Measurements from ENCODE around the gene KRT78. TPM values are rescaled to one million over a fixed set of nuclear protein-coding genes. Genes with fewer than 3 reads are reported as not detected.

KRT78 gene
- total and polyA plus RNA-seq, 9 of the 15 experiments (the other 6 are each of a cell fraction or from before 2014, with no cell fraction given), result not detected

DNA sequence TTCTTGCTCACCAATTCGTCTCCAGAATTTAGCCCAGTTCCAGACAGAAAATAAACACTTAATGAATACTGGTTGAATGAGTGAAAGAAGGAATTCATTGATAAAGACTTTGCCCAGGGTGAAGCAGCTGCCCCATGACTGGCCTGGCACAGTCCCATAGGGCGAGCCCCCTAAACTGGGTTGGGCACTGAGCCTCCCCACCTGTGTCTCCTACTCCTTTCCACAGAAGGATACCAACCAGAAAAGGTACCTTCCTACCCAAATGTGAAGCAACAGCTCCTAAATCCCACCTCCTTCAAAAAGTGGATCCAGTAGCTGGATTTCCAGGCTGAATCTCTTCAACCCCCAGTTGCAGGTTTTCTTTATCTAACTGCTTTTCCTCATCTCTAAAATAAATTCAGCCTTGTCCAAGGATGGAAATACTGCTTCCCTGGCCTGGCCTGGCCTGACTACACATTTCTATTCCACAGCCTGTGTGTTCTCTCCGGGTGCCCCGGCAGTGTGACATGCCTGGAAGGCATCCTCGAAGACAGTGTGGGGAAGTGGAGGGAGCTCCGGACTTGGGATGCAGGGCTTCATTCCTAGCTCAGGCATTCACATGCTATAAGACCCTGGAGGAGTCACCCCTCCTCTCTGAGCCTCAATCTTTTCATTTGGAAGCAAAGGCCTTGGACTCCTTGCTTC, 60.5 kb downstream of the KRT78 start:
- no peak for FAIRE-seq
- POLR2A ChIA-PET, result interaction anchor here (0.6 to 1.0 kb wide), 4 partner anchors 9 to 46 kb away, joined by 3 to 5 read pairs (median 4); partner anchors contain the start of genes KRT76 and KRT79
- Histone ChIP-seq H3K9me3 (replicated peaks; ENCODE audit: control insufficient read depth, insufficient read depth, low read depth, low read length) (no peaks in the 10 kb centered on the region), H3K4me2 (ENCODE audit: insufficient read depth, low read length) (no peak overlapping the region), H3K9ac (ENCODE audit: insufficient read depth in 1 of 2, low read depth in 2 of 2, low read length in 2 of 2) (no peak overlapping the region), H3K9me1 (ENCODE audit: control insufficient read depth, insufficient read depth, low read length) (no peaks in the 10 kb centered on the region), H3K79me2 (ENCODE audit: control insufficient read depth, insufficient read depth, low read length) (no peaks in the 10 kb centered on the region), H3K4me3 (no peak overlapping the region), H2AFZ (ENCODE audit: low read depth, low read length) (no peak overlapping the region), H4K20me1 (replicated peaks; ENCODE audit: control insufficient read depth, insufficient read depth, low read length) (no peaks in the 10 kb centered on the region), H3K27ac (ENCODE audit: extremely low read depth, low read depth, low read length) (no peak overlapping the region), H3K36me3 (ENCODE audit: control insufficient read depth, insufficient read depth, low read length) (no peaks in the 10 kb centered on the region), H3K4me1 (replicated peaks in 1 of 2; ENCODE audit: control insufficient read depth in 2 of 2, insufficient read depth in 2 of 2, low read length in 2 of 2) (peaks cover 8 to 17% of the 10 kb centered on the region in 2 experiments; a peak in 4 of 5 replicates), H3K27me3 (ENCODE audit: control insufficient read depth in 2 of 2, insufficient read depth in 2 of 2, low read length in 2 of 2) (peaks cover 8 to 22% of the 10 kb centered on the region in 2 experiments; a peak in 3 of 5 replicates)
- BruUV-seq (replicated peaks), result no TSS peak
- in situ Hi-C loops (cut with MboI), result no loop called here
- DNase-seq (ENCODE audit: extremely low read depth in 1 of 4, low spot score in 3 of 4), result no peak
- CTCF ChIA-PET (ENCODE audit: low intra/inter-chr PET ratio), result no interaction called here
- 22% methylated on average over 6 of the region's 6 CpGs for WGBS (ENCODE audit: insufficient coverage, low coverage, missing lambda C conversion rate)
- ATAC-seq, result no peak
- intact Hi-C loops (cut with micrococcal nuclease), result no loop called here
- no peak for TF ChIP-seq SMARCE1 (IDR thresholded peaks at IDR 0.05)
- no peak for TF ChIP-seq ZNF589 (CRISPR knock-in tag; IDR thresholded peaks at IDR 0.05; ENCODE audit: low read depth)
- no peak for TF ChIP-seq TAF15 (IDR thresholded peaks at IDR 0.05; ENCODE audit: low read depth, low read length)
- no peak for TF ChIP-seq NFRKB (IDR thresholded peaks at IDR 0.05; ENCODE audit: low read depth)
- no peak for TF ChIP-seq DNMT1 (IDR thresholded peaks at IDR 0.05)
- no peak for TF ChIP-seq DPF2 (IDR thresholded peaks at IDR 0.05)
- no peak for TF ChIP-seq ZNF778 (CRISPR knock-in tag; IDR thresholded peaks at IDR 0.05)
- TF ChIP-seq EZH2 (IDR thresholded peaks at IDR 0.05; ENCODE audit: borderline replicate concordance, low read depth, low read length), result no peak
- TF ChIP-seq, protein P1, sequence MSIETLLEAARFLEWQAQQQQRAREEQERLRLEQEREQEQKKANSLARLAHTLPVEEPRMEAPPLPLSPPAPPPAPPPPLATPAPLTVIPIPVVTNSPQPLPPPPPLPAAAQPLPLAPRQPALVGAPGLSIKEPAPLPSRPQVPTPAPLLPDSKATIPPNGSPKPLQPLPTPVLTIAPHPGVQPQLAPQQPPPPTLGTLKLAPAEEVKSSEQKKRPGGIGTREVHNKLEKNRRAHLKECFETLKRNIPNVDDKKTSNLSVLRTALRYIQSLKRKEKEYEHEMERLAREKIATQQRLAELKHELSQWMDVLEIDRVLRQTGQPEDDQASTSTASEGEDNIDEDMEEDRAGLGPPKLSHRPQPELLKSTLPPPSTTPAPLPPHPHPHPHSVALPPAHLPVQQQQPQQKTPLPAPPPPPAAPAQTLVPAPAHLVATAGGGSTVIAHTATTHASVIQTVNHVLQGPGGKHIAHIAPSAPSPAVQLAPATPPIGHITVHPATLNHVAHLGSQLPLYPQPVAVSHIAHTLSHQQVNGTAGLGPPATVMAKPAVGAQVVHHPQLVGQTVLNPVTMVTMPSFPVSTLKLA (conservative IDR thresholded peaks at IDR 0.05), result no peak
- no peak for TF ChIP-seq BCL6 (CRISPR knock-in tag; IDR thresholded peaks at IDR 0.05)
- TF ChIP-seq FOXP1 (CRISPR knock-in tag; IDR thresholded peaks at IDR 0.05), result no peak
- TF ChIP-seq, protein P2, sequence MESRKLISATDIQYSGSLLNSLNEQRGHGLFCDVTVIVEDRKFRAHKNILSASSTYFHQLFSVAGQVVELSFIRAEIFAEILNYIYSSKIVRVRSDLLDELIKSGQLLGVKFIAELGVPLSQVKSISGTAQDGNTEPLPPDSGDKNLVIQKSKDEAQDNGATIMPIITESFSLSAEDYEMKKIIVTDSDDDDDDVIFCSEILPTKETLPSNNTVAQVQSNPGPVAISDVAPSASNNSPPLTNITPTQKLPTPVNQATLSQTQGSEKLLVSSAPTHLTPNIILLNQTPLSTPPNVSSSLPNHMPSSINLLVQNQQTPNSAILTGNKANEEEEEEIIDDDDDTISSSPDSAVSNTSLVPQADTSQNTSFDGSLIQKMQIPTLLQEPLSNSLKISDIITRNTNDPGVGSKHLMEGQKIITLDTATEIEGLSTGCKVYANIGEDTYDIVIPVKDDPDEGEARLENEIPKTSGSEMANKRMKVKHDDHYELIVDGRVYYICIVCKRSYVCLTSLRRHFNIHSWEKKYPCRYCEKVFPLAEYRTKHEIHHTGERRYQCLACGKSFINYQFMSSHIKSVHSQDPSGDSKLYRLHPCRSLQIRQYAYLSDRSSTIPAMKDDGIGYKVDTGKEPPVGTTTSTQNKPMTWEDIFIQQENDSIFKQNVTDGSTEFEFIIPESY (CRISPR knock-in tag; IDR thresholded peaks at IDR 0.05), result no peak
- TF ChIP-seq CTCFL (IDR thresholded peaks at IDR 0.05; ENCODE audit: borderline replicate concordance, insufficient read depth, low read depth, low read length, poor library complexity, severe bottlenecking), result no peak
- TF ChIP-seq ATF1 (CRISPR knock-in tag; IDR thresholded peaks at IDR 0.05), result no peak
- no peak for TF ChIP-seq ATF1 (tag; IDR thresholded peaks at IDR 0.05)
- TF ChIP-seq GTF2E2 (tag; IDR thresholded peaks at IDR 0.05), result no peak
- no peak for TF ChIP-seq EGR1 (conservative IDR thresholded peaks at IDR 0.05)
- TF ChIP-seq GTF2A2 (tag; IDR thresholded peaks at IDR 0.05), result no peak
- no peak for TF ChIP-seq MCM5 (IDR thresholded peaks at IDR 0.05; ENCODE audit: low read depth)

All from K562 (cell line).